Effector CD8-positive, alpha-beta T cell (primary cell): ENCODE results near the gene APOH.
"Not testable (repeated sequence)": the region's sequence is repeated elsewhere in the genome, so short reads cannot be mapped to it uniquely, and the experiment has no call there.

ENCODE experiments used
- DNase-seq: peaks from one replicate; lab custom pipeline; 2025; lab: John Stamatoyannopoulos, UW
- total RNA-seq, 4 experiments: gene quantifications; one replicate each; lab custom pipeline; 2026; lab: John Stamatoyannopoulos, UW

Gene APOH
- 0 reads per million in 4 experiments for total RNA-seq

GRCh38 chr17:66228887-66229782 is at the start of gene APOH:
Gene APOH (minus strand): TSS chr17:66229415. CDS start chr17:66229379, 36 bp downstream.
- DNase-seq, result no peak

- DNase-seq, result no peak
Observed at GRCh38 chr17:66277191-66277590, 48.0 kb upstream of the APOH start.

GRCh38 chr17:66276328-66276937 is 47.2 kb upstream of the APOH start:
- DNase-seq, result no peak

GRCh38 chr17:66275651-66276050 is 46.4 kb upstream of the APOH start:
- no peak for DNase-seq

DNA sequence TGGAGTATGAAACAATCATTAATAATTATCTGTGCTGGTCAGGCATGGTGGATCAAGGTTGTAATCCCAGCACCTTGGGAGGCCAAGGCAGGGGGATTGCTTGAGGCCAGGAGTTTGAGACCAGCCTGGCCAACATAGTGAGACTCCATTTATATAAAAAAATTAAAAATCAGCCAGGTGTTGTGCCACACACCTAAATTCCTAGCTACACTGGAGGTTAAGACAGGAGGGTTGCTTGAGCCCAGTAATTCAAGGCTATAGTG is 44.3 kb upstream of the APOH start:
- no peak for DNase-seq

GRCh38 chr17:66272811-66273585 is 43.8 kb upstream of the APOH start:
- DNase-seq, result no peak

DNA sequence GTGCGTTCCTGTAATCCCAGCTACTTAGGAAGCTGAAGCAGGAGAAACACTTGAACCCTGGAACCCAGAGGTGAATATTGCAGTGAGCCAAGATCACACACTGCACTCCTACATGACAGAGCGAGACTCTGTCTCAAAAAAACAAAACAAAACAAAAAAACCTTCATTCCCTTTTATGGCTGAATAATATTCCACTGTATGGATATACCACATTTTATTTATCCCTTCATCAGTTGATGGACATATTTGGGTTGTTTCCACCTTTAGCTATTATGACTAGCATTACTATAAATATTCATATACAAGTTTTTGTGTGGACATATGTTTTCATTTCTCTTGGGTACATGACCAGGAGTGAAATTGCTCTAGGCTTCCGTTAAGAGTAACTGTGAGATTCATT is 42.3 kb upstream of the APOH start:
- DNase-seq, result no peak

GRCh38 chr17:66270106-66270505 is 40.9 kb upstream of the APOH start:
- no peak for DNase-seq

GRCh38 chr17:66268247-66268927 is 39.2 kb upstream of the APOH start:
- no peak for DNase-seq

- no peak for DNase-seq
Observed at GRCh38 chr17:66264696-66265095, 35.5 kb upstream of the APOH start.

GRCh38 chr17:66262767-66263166 is 33.6 kb upstream of the APOH start:
- DNase-seq, result no peak

DNA sequence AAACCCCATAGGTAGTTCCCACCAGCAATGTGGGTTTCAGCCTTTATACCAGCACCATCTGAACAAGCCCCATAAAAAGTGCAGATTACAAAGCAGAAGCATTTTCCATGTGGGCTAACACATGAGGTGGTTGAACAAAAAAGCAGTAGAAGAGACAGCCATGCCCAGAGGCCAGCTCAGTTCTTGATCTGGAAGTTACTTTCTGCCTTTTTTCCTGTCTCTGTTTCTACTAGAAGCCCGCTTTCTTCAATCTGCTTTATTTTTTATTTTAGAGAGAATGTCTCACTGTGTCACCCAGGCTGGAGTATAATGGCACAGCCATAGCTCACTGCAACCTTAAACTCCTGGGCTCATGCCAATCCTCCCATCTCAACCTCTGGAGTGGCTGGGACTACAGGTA is 31.5 kb upstream of the APOH start:
- no peak for DNase-seq

DNA sequence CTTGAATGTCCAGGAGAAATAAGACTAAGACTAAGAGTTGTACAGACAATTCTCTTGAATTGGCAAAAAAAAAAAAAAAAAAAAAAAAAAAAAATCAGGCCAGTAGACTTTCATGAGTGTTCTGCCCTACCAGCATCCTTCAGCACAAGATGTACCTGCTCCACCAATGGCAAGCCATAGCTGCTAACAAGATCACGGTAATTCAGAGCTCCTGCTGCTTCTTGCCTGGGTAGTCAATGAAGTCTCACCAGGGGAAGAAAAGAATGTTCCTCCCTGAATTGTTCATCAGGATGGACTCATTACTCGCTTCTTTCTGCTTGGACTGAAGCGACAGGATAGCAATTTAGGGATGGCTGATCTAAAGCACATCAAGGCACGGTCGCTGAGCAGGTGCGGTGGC is 31.1 kb upstream of the APOH start:
- DNase-seq, result no peak

DNA sequence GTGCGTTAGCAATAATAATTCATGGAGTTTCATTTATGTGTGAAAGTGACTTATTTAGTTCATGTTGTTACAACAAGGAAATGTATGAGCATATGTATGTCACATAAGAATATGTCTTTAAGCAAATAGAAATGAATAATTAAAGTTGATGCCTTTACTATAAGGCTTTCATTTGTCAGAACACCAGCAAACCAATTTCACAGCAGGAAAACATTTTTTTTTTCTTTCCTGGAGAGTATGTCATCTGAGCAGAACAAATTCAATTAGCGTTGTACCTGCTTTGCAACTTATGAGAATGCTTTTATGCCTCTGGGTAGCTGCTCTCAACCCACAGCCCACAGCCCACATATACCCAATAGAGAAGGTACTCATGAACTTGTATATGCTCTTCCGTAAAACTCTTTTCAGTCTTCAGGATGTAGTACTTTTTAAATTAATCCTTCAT is 26.3 kb upstream of the APOH start:
- DNase-seq, result no peak

DNA sequence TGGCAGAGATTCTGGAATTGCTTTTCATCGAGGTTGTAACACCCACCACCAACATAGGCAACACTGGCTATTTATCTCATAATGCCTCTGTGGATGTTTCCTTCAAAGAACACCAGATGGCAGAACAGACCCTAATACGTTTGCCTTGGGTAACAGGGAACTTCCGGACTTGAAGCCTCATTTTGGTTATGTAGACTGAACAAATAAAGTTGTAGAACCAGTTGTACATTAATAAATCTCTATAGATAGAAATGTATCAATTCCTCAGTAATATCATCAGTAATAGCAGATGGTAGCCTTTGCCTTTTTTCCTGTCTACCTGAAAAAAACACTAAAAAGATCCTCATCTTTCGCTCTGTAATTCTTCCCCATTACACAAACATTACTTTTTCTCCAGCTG is 25.9 kb upstream of the APOH start:
- DNase-seq, result no peak

DNA sequence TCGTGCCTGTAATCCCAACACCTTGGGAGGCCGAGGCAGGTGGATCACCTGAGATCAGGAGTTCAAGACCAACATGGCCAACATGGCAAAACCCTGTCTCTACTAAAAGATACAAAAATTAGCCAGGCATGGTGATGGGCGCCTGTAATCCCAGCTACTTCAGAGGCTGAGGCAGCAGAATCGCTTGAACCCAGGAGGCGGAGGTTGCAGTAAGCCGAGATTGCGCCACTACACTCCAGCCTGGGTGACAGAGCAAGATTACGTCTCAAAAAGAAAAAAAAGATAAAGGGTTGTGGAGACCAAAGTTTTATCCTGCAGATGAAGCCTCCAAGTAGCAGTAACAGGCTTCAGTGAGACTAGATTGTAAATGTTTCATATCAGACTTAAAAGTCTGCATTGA is 24.2 kb upstream of the APOH start:
- DNase-seq, result not testable (repeated sequence)

DNA sequence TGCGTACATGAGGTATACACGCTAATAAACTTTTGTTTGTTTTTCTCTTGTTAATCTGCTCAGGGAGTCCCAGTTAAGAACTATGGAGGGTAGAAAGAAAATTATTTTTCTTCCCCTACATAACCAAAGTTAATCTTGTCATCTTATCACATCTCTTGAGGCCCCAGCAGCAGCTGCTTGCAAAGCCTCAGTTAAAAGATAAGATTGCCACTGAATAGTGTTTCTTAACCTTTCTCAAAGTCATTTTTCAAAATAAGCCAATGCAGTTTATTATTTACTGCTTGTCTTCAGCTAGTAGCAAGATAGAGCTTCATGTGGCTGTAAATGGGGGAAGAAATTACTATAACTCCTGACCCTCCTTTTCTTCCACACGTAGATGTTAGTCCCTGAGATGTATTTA is 21.5 kb upstream of the APOH start:
- no peak for DNase-seq

- DNase-seq, result no peak
Observed at GRCh38 chr17:66248285-66248684, 19.1 kb upstream of the APOH start.

DNA sequence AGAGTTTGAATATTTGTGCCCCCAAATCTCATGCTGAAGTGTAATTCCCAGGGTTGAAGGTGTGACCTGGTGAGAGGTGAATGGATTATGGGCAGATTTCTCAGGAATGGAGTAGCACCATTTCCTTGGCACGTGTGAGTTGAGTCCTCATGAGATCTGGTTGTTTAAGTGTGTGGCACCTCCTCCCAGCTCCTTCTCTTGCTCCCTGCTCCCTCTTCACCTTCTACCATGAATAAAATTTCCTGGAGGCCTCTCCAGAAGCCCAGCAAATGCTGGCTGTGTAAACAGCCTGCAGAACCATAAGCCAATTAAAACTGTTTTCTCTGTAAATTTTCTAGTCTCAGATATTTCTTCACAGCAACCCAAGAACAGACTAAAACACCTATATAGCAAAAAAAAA is 12.6 kb upstream of the APOH start:
- no peak for DNase-seq

- DNase-seq, result no peak
Observed at GRCh38 chr17:66240630-66241029, 11.4 kb upstream of the APOH start.

GRCh38 chr17:66240013-66240412 is 10.8 kb upstream of the APOH start:
- DNase-seq, result no peak

GRCh38 chr17:66235377-66235994 is 6.3 kb upstream of the APOH start:
- DNase-seq, result no peak
